HAP-1 (cell line): Measurements from ENCODE around the gene SEMA7A.

Source experiments
- DNase-seq, 2 experiments: peaks; one replicate each; pipeline ENCODE4 v3.0.0-alpha.2; 2016 to 2020; ENCODE audit warnings: low spot score in 2 of 2
- H3K27me3 ChIP-seq: fragments of 250-450 bp; sonication (Bioruptor Pico); 2 replicates; pipeline ENCODE4 v1.5.1; 2020; ENCODE audit warnings: low read depth, mild to moderate bottlenecking, moderate library complexity
- H3K36me3 ChIP-seq: fragments of 250-450 bp; sonication (Bioruptor Pico); replicated peaks from 2 replicates; pipeline ENCODE4 v1.5.1; 2020; ENCODE audit warnings: mild to moderate bottlenecking
- H3K4me1 ChIP-seq: fragments of 250-450 bp; sonication (Bioruptor Pico); 2 replicates; pipeline ENCODE4 v1.5.1; 2020; ENCODE audit warnings: mild to moderate bottlenecking
- H3K4me3 ChIP-seq: fragments of 250-450 bp; sonication (Bioruptor Pico); 2 replicates; pipeline ENCODE4 v1.5.1; 2020; ENCODE audit warnings: mild to moderate bottlenecking, moderate library complexity
- H3K9me3 ChIP-seq: fragments of 250-450 bp; sonication (Bioruptor Pico); 2 replicates; pipeline ENCODE4 v1.5.1; 2020; ENCODE audit warnings: mild to moderate bottlenecking, moderate library complexity
- in situ Hi-C: fragments of 300-500 bp; cut with MboI; formaldehyde crosslinking; loops from 3 replicates; pipeline ENCODE4 v1.14.3; 2020; ENCODE audit warnings: low sequenced_read_pairs, inconsistent platforms, mixed read lengths

Gene SEMA7A

GRCh38 chr15:74445816-74446763 is 12.3 kb upstream of the SEMA7A start:
- peaks cover 61% of the 10 kb centered on the region for H3K36me3 ChIP-seq
- DNase-seq = no peak
- no peaks in the 10 kb centered on the region for H3K4me1 ChIP-seq
- no peak overlapping the region for H3K4me3 ChIP-seq
- H3K27me3 ChIP-seq = no peaks in the 10 kb centered on the region
- H3K9me3 ChIP-seq = no peaks in the 10 kb centered on the region
- in situ Hi-C loops = no loop called here

- Histone ChIP-seq H3K36me3 (peaks cover 47% of the 10 kb centered on the region), H3K4me1 (no peaks in the 10 kb centered on the region), H3K4me3 (no peak overlapping the region), H3K9me3 (no peaks in the 10 kb centered on the region), H3K27me3 (no peaks in the 10 kb centered on the region)
- in situ Hi-C loops = loop anchor here (5.0 kb wide), 1 partner anchor 62 kb away; no protein-coding TSS in a partner anchor
- DNase-seq = no peak
These were observed 10.6 kb upstream of the SEMA7A start for GRCh38 chr15:74444106-74445062.

GRCh38 chr15:74443100-74443909 is 9.5 kb upstream of the SEMA7A start:
- in situ Hi-C loops = loop anchor here (5.0 kb wide), 1 partner anchor 61 kb away; no protein-coding TSS in a partner anchor
- Histone ChIP-seq H3K4me1 (no peaks in the 10 kb centered on the region), H3K4me3 (no peak overlapping the region), H3K9me3 (no peaks in the 10 kb centered on the region), H3K36me3 (peaks cover 37% of the 10 kb centered on the region), H3K27me3 (no peaks in the 10 kb centered on the region)
- DNase-seq = no peak

- no peaks in the 10 kb centered on the region for H3K27me3 ChIP-seq
- peaks cover 30% of the 10 kb centered on the region for H3K36me3 ChIP-seq
- H3K4me3 ChIP-seq = no peak overlapping the region
- in situ Hi-C loops = loop anchor here (5.0 kb wide), 1 partner anchor 60 kb away; no protein-coding TSS in a partner anchor
- no peaks in the 10 kb centered on the region for H3K9me3 ChIP-seq
- no peak for DNase-seq
- H3K4me1 ChIP-seq = no peaks in the 10 kb centered on the region
These were observed 8.8 kb upstream of the SEMA7A start for GRCh38 chr15:74442604-74443003.

GRCh38 chr15:74442063-74442462 is 8.3 kb upstream of the SEMA7A start:
- Histone ChIP-seq H3K4me1 (no peaks in the 10 kb centered on the region), H3K27me3 (no peaks in the 10 kb centered on the region), H3K4me3 (no peak overlapping the region), H3K9me3 (no peaks in the 10 kb centered on the region), H3K36me3 (peaks cover 24% of the 10 kb centered on the region)
- in situ Hi-C loops = loop anchor here (5.0 kb wide), 1 partner anchor 60 kb away; no protein-coding TSS in a partner anchor
- DNase-seq = no peak

- Histone ChIP-seq H3K4me3 (no peak overlapping the region), H3K36me3 (peaks cover 17% of the 10 kb centered on the region), H3K4me1 (no peaks in the 10 kb centered on the region), H3K27me3 (no peaks in the 10 kb centered on the region), H3K9me3 (no peaks in the 10 kb centered on the region)
- no peak for DNase-seq
- in situ Hi-C loops = loop anchor here (5.0 kb wide), 1 partner anchor 59 kb away; no protein-coding TSS in a partner anchor
These were observed 7.6 kb upstream of the SEMA7A start for GRCh38 chr15:74441248-74441941.

- in situ Hi-C loops = loop anchor here (10.0 kb wide), 1 partner anchor 314 kb away; no protein-coding TSS in a partner anchor
- no peaks in the 10 kb centered on the region for H3K36me3 ChIP-seq
- H3K4me1 ChIP-seq = peaks cover 4% of the 10 kb centered on the region
- DNase-seq = peak; percentile 90 to 92
- no peaks in the 10 kb centered on the region for H3K27me3 ChIP-seq
- H3K9me3 ChIP-seq = no peaks in the 10 kb centered on the region
- H3K4me3 ChIP-seq = no peak overlapping the region
These were observed 5.1 kb upstream of the SEMA7A start for GRCh38 chr15:74438721-74439316.

GRCh38 chr15:74438206-74438605 is 4.4 kb upstream of the SEMA7A start:
- in situ Hi-C loops = loop anchor here (10.0 kb wide), 1 partner anchor 313 kb away; no protein-coding TSS in a partner anchor
- Histone ChIP-seq H3K4me3 (no peak overlapping the region), H3K4me1 (peaks cover 4% of the 10 kb centered on the region), H3K36me3 (no peaks in the 10 kb centered on the region; the same call in 1 of the 2 replicates), H3K27me3 (no peaks in the 10 kb centered on the region), H3K9me3 (no peaks in the 10 kb centered on the region)
- no peak for DNase-seq

GRCh38 chr15:74434263-74435136 is 742 bp upstream of the SEMA7A start:
- Histone ChIP-seq H3K9me3 (no peaks in the 10 kb centered on the region), H3K4me1 (peaks cover 11% of the 10 kb centered on the region), H3K27me3 (peaks cover 14% of the 10 kb centered on the region), H3K36me3 (no peaks in the 10 kb centered on the region; the same call in 1 of the 2 replicates), H3K4me3 (peak overlapping the region; percentile 71)
- DNase-seq = no peak
- in situ Hi-C loops = loop anchor here (10.0 kb wide), 1 partner anchor 310 kb away; no protein-coding TSS in a partner anchor

GRCh38 chr15:74432968-74433591 is 678 bp downstream of the SEMA7A start:
- H3K4me3 ChIP-seq = peak overlapping the region; percentile 71
- H3K27me3 ChIP-seq = peaks cover 14% of the 10 kb centered on the region
- H3K9me3 ChIP-seq = no peaks in the 10 kb centered on the region
- H3K4me1 ChIP-seq = peaks cover 11% of the 10 kb centered on the region
- H3K36me3 ChIP-seq = no peaks in the 10 kb centered on the region; the same call in 1 of the 2 replicates
- in situ Hi-C loops = loop anchor here (10.0 kb wide), 1 partner anchor 308 kb away; no protein-coding TSS in a partner anchor
- peak in 1 of 2 experiments; percentile 48 for DNase-seq
